Raji (cell line): Measurements from ENCODE around the gene VPS26B.

Experiments used
- POLR2A ChIP-seq: IDR thresholded peaks from 2 replicates; pipeline ENCODE4 v1.6.1; 2011; ENCODE audit warnings: low read depth, low read length, control low read depth; ENCODE audit not compliant: insufficient read depth

Gene VPS26B

GRCh38 chr11:134223836-134224709 is at the start of gene VPS26B, which contains the start of gene NCAPD3:
TSS of gene VPS26B (plus strand) at chr11:134224671. CDS start at chr11:134225123, 452 bp downstream.
TSS of gene NCAPD3 (minus strand) at chr11:134223967. CDS start at chr11:134223926, 41 bp downstream.
- TF ChIP-seq POLR2A: peak; percentile 98

GRCh38 chr11:134176284-134176683 is 48.2 kb upstream of the VPS26B start:
- TF ChIP-seq POLR2A: no peak

GRCh38 chr11:134178032-134178674 is 46.3 kb upstream of the VPS26B start:
- no peak for TF ChIP-seq POLR2A

- no peak for TF ChIP-seq POLR2A
Measured at GRCh38 chr11:134181707-134182106, 42.8 kb upstream of the VPS26B start.

GRCh38 chr11:134196756-134197155 is 27.7 kb upstream of the VPS26B start:
- TF ChIP-seq POLR2A: no peak

GRCh38 chr11:134199531-134199930 is 24.9 kb upstream of the VPS26B start:
- no peak for TF ChIP-seq POLR2A

- TF ChIP-seq POLR2A: no peak
Measured at GRCh38 chr11:134200688-134201087, 23.8 kb upstream of the VPS26B start.

- no peak for TF ChIP-seq POLR2A
Measured at GRCh38 chr11:134202661-134203060, 21.8 kb upstream of the VPS26B start.

- no peak for TF ChIP-seq POLR2A
Measured at GRCh38 chr11:134205729-134206128, 18.7 kb upstream of the VPS26B start.

- no peak for TF ChIP-seq POLR2A
Measured at GRCh38 chr11:134206185-134206584, 18.3 kb upstream of the VPS26B start.

GRCh38 chr11:134207538-134208239 is 16.8 kb upstream of the VPS26B start:
- no peak for TF ChIP-seq POLR2A

- no peak for TF ChIP-seq POLR2A
Measured at GRCh38 chr11:134215836-134216235, 8.6 kb upstream of the VPS26B start.

- TF ChIP-seq POLR2A: no peak
Measured at GRCh38 chr11:134216816-134217215, 7.7 kb upstream of the VPS26B start.

GRCh38 chr11:134223121-134223520 is 1.4 kb upstream of the VPS26B start:
- no peak for TF ChIP-seq POLR2A
